HL-60/S4 treated with retinoic acid at 250 ng/mL for 4 days and 3 days (cell line): ENCODE measurements around the gene FIBP.

ENCODE experiments used
- in situ Hi-C: fragments of 300-500 bp; cut with MboI; formaldehyde crosslinking; loops from 2 replicates; pipeline ENCODE4 v1.7.0; 2022; ENCODE audit warnings: low sequenced_read_pairs

FIBP gene

GRCh38 chr11:65891219-65892136, 3.2 kb upstream of the FIBP start:
- in situ Hi-C loops = no loop called here

- in situ Hi-C loops = no loop called here
Observed at GRCh38 chr11:65890324-65891218, 2.3 kb upstream of the FIBP start, which contains the start of gene CCDC85B. CCDC85B (plus strand) TSS chr11:65890673; CDS start chr11:65890784, 111 bp downstream.

- in situ Hi-C loops = no loop called here
Observed at GRCh38 chr11:65887723-65888162, 528 bp downstream of the FIBP start.

GRCh38 chr11:65886826-65887722, 1.2 kb downstream of the FIBP start:
- in situ Hi-C loops = no loop called here

- in situ Hi-C loops = no loop called here
Observed at GRCh38 chr11:65885808-65886536, 2.3 kb downstream of the FIBP start.

GRCh38 chr11:65885231-65885630, 3.0 kb downstream of the FIBP start:
- in situ Hi-C loops = no loop called here

- in situ Hi-C loops = no loop called here
Observed at GRCh38 chr11:65884716-65885092, 3.6 kb downstream of the FIBP start.

GRCh38 chr11:65883786-65884715, 4.2 kb downstream of the FIBP start:
- in situ Hi-C loops = no loop called here

- in situ Hi-C loops = no loop called here
Observed at GRCh38 chr11:65883058-65883761, 5.1 kb downstream of the FIBP start.

- in situ Hi-C loops = no loop called here
Observed at GRCh38 chr11:65882120-65883057, 5.9 kb downstream of the FIBP start.

GRCh38 chr11:65880844-65881421, 7.3 kb downstream of the FIBP start:
- in situ Hi-C loops = no loop called here

GRCh38 chr11:65880027-65880426, 8.2 kb downstream of the FIBP start:
- in situ Hi-C loops = no loop called here

GRCh38 chr11:65879617-65880016, 8.7 kb downstream of the FIBP start, which contains the start of gene CTSW:
CTSW (plus strand) TSS chr11:65879837; CDS start chr11:65879855, 18 bp downstream.
- in situ Hi-C loops = loop anchor here (10.0 kb wide), 1 partner anchor 105 kb away; no protein-coding TSS in a partner anchor

GRCh38 chr11:65873318-65874156, 14.7 kb downstream of the FIBP start:
- in situ Hi-C loops = loop anchor here (10.0 kb wide), 1 partner anchor 111 kb away; no protein-coding TSS in a partner anchor

GRCh38 chr11:65872586-65873317, 15.5 kb downstream of the FIBP start, which contains the start of gene EFEMP2:
EFEMP2 (minus strand) TSS chr11:65872800; CDS start chr11:65872354, 446 bp downstream.
- in situ Hi-C loops = loop anchor here (10.0 kb wide), 1 partner anchor 112 kb away; no protein-coding TSS in a partner anchor
